GM18498 (cell line): Measurements from ENCODE around the gene DEPDC7.
"Not testable (repeated sequence)": the region's sequence is repeated elsewhere in the genome, so short reads cannot be mapped to it uniquely, and the experiment has no call there.

Experiments used
- ATAC-seq: cut with Tn5 transposase; IDR thresholded peaks from one replicate; pipeline ENCODE4 v1.9.1; 2021; ENCODE audit warnings: mild to moderate bottlenecking, moderate library complexity; ENCODE audit not compliant: unreplicated experiment

Gene DEPDC7

DNA sequence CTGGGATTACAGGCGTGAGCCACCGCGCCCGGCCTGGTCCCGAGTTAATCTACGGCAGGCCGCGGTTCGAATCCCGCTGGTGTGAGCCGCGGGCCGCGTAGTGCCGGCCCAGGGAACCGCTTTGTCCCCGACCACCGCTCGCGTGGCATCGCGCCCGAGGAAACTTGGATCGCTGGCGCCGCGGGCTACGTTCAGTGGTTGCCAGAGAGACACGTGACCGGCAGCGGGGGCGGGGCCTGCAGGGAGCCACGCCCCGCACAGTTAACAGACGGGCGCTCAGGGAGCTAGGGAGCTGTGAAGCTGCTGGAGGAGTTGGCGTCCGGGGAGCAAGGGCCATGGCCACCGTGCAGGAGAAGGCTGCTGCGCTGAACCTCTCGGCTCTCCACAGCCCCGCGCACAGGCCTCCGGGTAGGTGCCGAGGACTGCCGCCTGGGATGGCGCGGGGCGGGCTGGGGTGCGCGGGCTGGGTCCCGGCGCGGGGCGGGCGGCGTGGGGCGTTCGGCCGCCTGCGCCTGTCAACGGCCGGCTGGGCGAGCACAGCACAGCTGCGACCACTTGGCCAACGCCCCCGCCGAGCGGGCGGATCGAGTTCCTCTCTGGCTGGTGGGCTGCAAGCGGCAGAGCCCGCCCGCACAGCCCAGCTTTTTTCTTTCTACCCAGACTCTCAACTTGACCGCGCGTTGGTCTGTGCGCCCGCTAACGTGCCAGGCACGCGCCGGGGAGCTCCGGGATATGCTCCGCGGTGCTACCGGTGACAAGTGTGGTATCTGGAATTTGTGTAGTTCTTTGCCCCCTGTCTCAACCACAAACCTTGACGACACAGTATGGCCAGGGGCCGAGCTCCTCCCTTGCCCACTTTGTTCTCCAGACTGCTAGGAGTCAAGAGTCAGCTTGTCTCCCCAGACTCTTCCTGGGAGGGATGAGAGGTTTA, at the start of gene DEPDC7:
Gene DEPDC7, plus strand, starts transcription at position 258 of the 931 bp plus-strand sequence. Its CDS starts 78 bp downstream, at position 336.
- ATAC-seq = peak; percentile 75

DNA sequence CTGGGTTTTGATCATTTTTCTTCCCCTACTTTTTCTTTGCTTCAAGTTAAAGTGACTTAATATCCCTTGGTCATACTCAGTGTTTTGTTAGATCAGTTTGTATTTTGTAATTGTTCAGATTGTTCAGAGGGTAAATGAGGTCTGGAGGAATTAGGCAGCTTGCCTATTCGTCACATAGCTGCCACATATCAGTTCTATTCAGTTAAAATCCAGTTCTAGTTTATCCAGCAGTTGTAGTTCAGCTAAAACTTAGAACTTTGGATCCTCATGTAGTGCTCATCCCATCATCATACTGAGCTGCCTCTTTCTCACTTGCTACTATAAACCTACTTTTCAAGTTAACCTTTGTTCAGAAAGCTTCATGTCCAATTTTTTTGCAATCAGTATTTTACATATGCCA, 47.1 kb upstream of the DEPDC7 start:
- no peak for ATAC-seq

DNA sequence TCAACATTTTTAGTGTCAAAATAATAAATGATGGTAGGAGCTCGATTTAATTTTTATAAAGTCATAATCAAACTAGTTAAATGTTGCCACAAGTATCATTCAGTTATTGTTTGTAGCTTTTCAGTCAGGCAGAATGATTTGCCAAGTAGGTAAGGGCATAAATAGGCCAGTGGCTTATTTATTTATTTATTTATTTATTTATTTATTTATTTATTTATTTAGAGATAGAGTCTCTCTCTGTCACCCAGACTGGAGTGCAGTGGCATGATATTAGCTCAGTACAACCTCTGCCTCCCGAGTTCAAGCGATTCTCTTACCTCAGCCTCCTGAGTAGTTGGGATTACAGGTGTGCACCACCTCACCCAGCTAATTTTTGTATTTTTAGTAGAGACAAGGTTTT, 43.4 kb upstream of the DEPDC7 start:
- not testable (repeated sequence) for ATAC-seq

DNA sequence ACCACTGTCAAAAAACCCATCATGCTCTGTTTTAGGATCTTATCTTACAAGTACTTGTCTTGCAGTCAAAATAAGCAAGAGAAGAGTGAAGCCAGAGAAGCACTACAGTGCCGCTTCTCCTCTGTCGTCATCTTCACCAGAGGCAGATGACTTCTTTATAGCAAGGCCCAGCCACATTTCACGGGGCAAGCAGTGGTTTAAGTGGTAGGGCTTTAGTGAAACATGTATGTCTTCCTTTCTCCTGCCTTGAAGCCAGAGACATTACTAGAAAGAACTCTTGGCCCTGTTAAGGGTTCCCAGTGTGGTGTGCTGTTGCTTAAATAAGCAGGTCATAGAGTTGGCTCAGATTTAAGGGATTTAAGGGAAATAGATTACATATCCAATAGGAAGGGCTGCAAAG, 42.9 kb upstream of the DEPDC7 start:
- ATAC-seq = no peak

DNA sequence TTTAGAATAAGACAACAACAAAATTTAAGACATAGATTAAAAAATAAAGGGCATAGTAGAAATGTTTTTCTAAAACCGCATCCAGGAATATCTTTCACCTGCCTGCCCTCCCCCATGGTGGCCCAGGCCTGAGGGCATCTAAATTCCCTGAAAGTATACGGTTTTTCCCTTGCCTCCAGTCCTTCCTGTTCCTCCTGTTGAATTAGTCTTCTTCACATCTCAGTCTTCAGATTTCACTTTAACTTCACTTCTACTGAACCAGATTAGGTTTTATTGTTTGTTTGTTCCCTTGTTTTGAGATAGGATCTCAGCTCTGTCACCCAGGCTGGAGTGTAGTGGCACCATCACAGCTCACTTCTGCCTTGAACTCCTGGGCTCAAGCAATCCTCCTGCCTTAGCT, 33.1 kb upstream of the DEPDC7 start:
- no peak for ATAC-seq

DNA sequence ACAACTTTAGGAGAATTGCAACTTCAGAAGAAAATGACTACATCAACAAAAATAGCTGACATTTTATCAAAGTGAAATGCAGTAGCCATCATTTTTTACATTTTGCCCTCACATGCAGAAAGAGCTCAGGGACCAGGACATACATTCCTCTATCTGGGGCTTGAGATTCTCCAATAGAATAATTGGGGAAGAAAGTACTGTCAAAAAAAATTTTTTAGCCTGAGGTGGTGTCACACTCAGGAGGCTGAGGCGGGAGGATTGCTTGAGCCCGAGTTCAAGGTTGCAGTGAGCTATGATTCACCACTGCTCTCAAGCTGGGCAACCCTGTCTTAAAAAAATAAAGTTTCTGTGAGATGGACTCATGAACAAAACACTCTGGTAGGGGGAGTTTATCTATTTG, 32.2 kb upstream of the DEPDC7 start:
- ATAC-seq = no peak

DNA sequence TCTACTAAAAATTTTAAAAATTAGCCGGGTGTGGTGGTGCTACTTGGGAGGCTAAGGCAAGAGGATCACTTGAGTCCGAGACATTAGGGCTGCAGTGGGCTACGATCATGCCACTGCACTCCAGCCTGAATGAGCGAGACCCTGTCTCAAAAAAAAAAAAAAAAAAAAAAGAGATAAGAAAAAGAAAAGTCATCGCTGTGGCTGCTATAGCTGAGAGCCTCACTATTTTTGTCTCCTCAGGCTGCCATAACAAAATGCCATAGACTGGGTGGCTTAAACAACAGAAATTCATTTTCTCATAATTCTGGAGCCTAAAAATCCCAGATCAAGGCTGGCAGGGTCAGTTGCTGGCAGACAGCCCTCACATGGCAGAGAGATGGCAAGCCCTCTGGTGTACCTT, 30.1 kb upstream of the DEPDC7 start:
- no peak for ATAC-seq

DNA sequence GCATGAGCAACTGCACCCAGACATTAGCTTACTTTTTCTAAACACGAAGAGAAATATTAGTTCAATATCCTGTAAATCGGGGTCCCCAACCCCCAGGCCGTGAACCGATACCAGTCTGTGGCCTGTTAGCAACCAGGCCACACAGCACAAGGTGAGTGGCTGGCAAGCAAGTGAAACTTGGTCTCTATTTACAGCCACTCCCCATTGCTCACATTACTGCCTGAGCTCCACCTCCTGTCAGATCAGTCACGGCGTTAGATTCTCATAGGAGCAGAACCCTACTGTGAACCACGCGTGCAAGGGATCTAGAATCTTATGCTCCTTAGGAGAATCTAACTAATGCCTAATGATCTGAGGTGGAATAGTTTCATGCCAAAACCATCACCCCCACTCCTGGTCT, 27.8 kb upstream of the DEPDC7 start:
- ATAC-seq = no peak

DNA sequence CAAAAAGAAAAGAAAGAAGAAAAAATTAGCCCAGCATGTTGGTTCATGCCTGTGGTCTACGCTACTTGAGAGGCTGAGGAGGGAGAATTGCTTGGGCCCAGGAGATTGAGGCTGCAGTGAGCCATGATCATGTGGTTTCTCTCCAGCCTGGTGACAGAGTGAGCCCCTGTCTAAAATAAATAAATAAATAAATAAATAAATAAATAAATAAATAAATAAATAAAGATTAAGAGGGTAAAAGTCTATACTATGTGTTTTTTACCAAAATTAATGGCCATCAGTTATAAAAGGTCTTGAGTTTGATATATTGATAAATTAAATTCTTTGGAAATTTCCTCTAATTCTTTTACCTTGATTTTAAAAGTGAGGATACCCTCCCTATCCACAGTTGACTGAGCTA, 25.2 kb upstream of the DEPDC7 start:
- ATAC-seq = no peak

DNA sequence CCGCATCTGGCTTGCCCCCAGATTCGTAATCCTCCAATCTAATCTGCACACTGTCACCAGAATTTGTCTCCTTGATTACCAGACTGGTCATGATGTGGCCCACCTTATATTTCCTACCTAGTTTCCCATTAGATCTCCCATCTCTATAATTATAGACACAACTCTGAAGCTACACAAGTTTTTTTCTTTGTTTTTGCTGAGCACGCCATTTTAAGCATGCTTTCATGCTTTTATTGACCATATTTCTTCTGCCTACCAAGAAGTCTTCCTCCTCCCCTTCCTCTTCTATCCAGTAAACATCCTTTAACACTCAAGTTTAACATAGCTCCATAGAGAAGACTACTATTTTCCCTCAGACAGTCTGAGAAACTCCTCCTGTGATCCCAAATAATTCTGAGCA, 24.3 kb upstream of the DEPDC7 start:
- no peak for ATAC-seq

DNA sequence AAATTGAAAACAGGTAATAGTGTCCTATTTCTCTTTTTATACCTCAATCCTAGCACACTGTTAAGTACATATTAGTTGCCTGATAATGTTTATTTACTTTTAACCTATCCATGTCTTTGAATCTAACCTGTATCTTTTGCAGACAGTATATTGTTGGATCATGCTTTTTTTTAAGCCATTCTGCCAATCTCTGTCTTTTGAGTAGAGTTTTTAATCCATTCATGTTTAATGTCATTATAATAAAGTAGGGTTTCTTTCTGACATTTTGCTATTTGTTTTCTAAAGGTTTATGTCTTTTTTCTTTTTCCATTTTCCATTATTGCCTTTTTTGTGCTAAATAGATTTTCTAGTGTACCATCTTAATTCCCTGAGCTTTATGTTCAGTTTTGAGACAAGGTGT, 23.8 kb upstream of the DEPDC7 start:
- ATAC-seq = no peak

DNA sequence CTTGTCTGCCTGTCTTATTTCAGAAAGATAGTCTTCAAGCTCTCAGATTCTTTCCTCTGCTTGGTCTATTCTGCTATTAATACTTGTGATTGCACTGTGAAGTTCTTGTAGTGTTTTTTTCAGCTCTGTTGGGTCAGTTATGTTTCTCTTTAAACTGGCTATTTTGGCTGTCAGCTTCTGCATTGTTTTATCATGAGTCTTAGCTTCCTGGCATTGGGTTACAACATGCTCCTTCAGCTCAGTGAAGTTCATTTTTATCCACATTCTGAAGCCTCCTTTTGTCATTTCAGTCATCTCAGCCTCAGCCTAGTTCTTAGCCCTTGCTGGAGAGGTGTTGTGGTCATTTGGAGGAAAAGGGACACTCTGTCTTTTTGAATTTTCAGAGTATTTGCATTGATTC, 15.5 kb upstream of the DEPDC7 start:
- no peak for ATAC-seq

DNA sequence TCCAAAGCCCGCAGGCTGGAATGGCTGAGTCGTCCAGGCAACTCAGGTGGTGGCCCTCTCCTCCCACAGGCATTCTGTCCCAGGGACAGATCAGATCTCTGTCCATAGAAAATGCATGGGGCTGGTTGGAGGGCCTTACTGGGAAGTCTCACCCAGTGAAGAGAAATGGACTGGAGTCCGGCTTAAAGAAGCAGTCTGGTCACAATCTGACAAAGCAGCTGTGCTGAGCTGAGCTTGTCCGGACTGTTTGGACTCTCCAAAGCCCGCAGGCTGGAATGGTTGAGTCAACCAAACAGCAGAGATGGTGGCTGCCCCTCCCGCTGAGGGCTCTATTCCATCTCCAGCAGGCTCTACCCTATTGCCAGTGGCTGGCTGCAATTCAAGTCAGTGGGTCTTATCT, 14.4 kb upstream of the DEPDC7 start:
- ATAC-seq = no peak

DNA sequence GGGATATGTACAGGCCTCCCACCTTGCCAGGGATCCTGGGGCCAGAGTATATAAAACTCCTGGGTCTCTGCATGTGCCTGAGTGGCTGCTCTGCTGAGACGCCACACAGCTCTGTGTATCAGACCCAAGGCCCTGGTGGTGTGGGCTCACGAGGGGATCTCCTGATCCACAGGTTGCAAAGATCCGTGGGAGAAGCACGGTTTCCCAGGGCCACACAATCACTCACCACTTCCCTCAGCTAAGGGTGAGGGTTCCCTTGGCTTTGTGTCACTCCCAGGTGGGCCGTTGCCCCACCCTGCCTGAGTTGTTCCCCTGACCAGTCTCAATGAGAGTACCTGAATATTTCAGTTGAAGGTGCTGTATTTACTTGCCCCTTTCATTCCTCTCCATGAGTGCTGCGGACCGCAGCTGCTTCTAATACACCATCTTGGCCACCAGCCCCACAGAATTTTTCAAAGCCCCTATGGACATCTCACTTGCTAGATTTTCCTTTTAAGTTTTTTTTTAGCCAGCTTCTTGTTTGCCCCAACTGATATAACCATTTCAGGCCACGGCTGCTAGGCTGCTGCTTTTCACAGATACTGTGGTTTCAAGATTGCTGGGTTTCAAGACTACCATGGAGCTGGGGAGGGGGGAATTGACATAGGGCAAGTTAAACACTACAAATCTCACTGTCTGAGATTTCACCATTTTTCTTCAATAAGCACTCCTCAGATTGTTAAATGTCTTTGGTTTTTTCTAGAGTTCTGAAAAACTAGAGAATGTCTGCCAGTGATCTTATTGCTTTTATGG, 13.7 kb upstream of the DEPDC7 start:
- no peak for ATAC-seq

DNA sequence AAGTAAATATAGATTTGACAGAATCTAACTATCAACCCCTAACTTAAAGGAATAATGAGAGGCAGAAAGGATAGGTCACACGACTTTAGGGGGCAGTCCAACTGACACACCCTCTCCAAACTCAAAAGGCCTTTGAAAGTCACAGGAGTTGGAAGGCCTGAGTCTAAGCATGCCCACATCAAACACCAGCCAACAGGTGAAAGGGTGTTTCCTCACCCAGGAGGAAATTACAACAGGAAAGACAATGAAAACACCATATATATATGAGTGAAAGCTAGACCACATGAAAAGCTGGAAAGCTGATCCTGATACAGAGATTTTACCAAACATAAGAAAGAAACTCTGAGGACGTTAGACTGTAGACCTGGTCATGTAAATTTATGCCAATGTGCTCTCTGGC, 10.5 kb upstream of the DEPDC7 start:
- ATAC-seq = no peak

DNA sequence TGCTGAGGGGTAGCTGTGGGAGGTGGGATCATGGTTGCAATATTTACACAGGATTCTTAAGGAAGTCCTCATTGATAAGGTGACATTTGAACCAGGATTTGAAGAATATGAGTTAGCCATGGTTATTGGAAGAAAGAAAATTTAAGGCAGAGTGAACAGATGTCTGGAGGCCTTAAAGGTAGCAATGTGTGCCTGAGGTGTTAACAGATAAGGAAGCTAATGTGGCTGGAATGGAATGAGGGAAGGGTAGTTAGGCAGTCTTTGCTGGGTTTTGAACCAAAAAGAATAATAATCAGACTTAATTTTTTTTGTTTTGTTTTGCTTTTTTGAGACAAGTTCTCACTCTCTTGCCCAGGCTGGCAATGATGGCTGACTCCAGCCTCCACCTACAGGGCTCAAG, 9.7 kb upstream of the DEPDC7 start:
- no peak for ATAC-seq

DNA sequence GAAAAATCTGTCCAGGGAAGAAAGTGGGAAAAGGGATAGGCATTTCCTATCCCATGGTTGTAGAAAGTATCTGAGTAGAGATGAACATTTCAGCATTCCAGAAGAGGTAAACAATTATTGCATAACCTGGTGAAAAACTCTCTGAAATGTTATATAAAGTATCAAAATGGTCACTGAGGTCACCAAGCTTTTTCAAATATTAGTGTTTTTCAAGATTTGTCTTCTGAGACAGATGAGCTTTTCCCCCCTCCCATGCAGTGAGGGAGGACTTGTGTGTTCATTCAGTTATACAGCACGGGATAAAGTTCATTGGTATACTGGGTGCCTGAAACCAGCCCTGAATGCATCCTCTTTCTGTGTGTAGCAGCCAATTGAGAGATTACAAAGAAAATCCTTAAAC, 1.9 kb upstream of the DEPDC7 start:
- ATAC-seq = no peak

DNA sequence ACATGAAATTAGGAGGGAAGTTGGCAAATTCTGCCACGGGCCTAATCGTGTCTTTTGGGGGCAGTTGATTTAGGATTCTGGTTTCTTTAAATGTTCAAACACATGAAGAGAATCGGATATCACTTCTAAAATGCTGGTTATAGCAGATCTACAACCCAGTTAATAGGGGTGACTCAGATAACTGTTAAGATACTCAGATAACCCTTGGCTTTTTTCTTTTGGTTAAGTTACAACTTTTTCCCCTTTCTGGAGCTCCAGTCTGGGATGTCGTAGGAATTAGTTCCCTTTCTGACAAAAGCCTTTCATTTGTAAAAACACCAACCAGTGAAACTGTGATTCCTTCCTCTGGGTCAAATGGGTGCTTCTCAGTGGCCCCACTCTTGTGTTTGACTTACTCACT, 976 bp downstream of the DEPDC7 start:
- no peak for ATAC-seq

DNA sequence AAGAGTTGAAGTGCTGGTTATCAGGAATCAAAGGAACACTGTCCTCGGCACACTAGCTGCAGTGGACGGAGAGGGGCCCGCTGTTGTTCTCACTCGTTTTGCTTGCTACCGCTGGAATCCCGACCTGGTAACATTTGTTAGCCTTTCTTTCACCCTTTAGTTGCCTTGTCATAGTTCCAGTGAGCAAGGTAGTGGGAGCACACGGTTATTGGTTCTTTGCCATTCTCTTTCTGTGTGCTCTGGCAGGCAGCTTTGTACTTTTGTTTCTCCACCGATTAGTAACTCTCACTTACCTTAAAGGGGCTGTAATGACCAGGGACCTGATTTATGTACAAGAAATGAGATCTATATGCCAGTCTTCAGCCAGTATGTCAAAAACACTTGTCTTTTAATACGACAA, 1.8 kb downstream of the DEPDC7 start:
- ATAC-seq = no peak

DNA sequence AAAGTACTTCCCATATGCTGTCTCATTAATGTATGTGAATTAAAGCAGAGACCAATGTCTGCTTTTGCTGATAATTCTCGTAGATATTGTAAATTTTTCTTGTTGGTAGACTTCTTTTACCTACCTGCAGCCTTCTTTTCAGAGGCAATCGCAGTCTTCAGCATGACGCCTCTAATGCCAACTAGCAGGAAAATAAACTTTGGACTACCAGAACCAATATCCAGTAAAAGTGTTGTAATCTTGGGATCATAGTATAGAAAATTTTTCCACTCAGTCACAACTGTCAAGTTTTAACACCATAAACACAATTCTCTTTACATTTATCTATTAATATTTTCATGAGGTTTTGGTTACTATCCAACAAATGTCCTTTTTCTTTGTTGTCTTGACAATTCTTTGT, 2.3 kb downstream of the DEPDC7 start:
- no peak for ATAC-seq

DNA sequence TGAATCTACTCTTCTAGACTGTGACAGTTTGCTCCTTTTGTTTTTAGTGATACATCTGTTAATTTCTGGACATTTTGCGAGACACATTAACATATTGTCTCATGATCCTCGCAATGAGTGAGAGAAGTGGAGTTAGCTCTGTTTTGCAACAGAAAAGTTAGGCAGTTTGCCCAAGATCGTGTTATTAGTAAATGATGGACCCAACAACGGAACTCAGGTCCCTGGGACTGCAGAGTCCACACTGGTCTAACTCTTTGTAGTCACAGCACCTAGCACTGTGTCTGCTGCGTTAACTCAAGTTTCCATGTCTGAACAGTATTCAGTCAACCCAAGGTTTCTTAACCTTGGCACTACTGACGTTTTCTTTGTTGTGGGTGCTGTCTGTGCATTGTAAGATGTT, 3.2 kb downstream of the DEPDC7 start:
- no peak for ATAC-seq

DNA sequence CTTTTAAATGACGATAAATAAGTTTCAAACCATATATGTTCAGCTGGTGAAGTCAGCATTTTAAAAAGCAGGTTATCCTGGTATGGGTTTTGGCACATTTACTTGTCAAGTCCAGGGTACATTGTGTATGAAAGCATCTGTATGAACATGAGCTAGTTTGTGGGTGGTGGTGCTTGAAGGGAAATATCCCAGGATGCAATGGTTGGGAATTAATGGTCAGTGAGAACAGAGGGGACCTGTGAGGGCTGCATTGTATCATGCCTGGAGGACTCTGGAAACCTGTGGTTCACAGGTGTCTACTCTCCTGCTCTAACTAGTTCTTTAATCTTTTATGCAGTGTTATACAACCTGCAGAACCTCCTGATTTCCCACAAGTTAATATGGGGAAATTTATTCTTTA, 5.8 kb downstream of the DEPDC7 start:
- no peak for ATAC-seq
